ENCODE results near the gene SPOCK1.
"Not testable (repeated sequence)": the region's sequence is repeated elsewhere in the genome, so short reads cannot be mapped to it uniquely, and the experiment has no call there.

Gene SPOCK1

GRCh38 chr5:136957428-136957827, 541.7 kb downstream of the SPOCK1 start:
- DNase-seq (ENCODE audit: low spot score) (no peak), ATAC-seq (ENCODE audit: low read depth) (peak; percentile 98)
- Histone ChIP-seq H3K27ac (ENCODE audit: poor library complexity, severe bottlenecking) (no peak overlapping the region), H3K4me3 (ENCODE audit: severe bottlenecking) (no peak overlapping the region), H3K36me3 (ENCODE audit: low read depth) (no peaks in the 10 kb centered on the region), H3K4me1 (ENCODE audit: insufficient read depth, poor library complexity, severe bottlenecking) (no peaks in the 10 kb centered on the region), H3K9me3 (ENCODE audit: severe bottlenecking) (peaks cover 4% of the 10 kb centered on the region), H3K27me3 (ENCODE audit: insufficient read depth, poor library complexity, severe bottlenecking) (no peaks in the 10 kb centered on the region)
- TF ChIP-seq CTCF (IDR thresholded peaks at IDR 0.05; ENCODE audit: poor library complexity, severe bottlenecking): no peak

- H3K4me1 ChIP-seq (ENCODE audit: insufficient read depth, poor library complexity, severe bottlenecking); H3K4me3 ChIP-seq (ENCODE audit: severe bottlenecking); H3K9me3 ChIP-seq (ENCODE audit: severe bottlenecking); H3K36me3 ChIP-seq (ENCODE audit: low read depth); DNase-seq (ENCODE audit: low spot score); H3K27ac ChIP-seq (ENCODE audit: poor library complexity, severe bottlenecking); H3K27me3 ChIP-seq (ENCODE audit: insufficient read depth, poor library complexity, severe bottlenecking); ATAC-seq (ENCODE audit: low read depth): not testable (repeated sequence)
Observed at GRCh38 chr5:136954142-136954541, 545.0 kb downstream of the SPOCK1 start.

GRCh38 chr5:136953346-136954069, 545.6 kb downstream of the SPOCK1 start:
- H3K4me3 ChIP-seq (ENCODE audit: severe bottlenecking); H3K36me3 ChIP-seq (ENCODE audit: low read depth); H3K27me3 ChIP-seq (ENCODE audit: insufficient read depth, poor library complexity, severe bottlenecking); H3K4me1 ChIP-seq (ENCODE audit: insufficient read depth, poor library complexity, severe bottlenecking); DNase-seq (ENCODE audit: low spot score); H3K27ac ChIP-seq (ENCODE audit: poor library complexity, severe bottlenecking); H3K9me3 ChIP-seq (ENCODE audit: severe bottlenecking): not testable (repeated sequence)
- ATAC-seq (ENCODE audit: low read depth): peak; percentile 16; the same call in 1 of the 3 replicates

- Histone ChIP-seq H3K27ac (ENCODE audit: poor library complexity, severe bottlenecking) (no peak overlapping the region), H3K4me3 (ENCODE audit: severe bottlenecking) (no peak overlapping the region), H3K9me3 (ENCODE audit: severe bottlenecking) (no peaks in the 10 kb centered on the region), H3K27me3 (ENCODE audit: insufficient read depth, poor library complexity, severe bottlenecking) (peaks cover 7% of the 10 kb centered on the region), H3K4me1 (ENCODE audit: insufficient read depth, poor library complexity, severe bottlenecking) (no peaks in the 10 kb centered on the region), H3K36me3 (ENCODE audit: low read depth) (no peaks in the 10 kb centered on the region)
- TF ChIP-seq CTCF (IDR thresholded peaks at IDR 0.05; ENCODE audit: poor library complexity, severe bottlenecking): no peak
- ATAC-seq (ENCODE audit: low read depth) (no peak), DNase-seq (ENCODE audit: low spot score) (no peak)
Observed at GRCh38 chr5:136927571-136927970, 571.6 kb downstream of the SPOCK1 start.

GRCh38 chr5:136926073-136926472, 573.1 kb downstream of the SPOCK1 start:
- H3K9me3 ChIP-seq (ENCODE audit: severe bottlenecking): no peaks in the 10 kb centered on the region
- H3K27me3 ChIP-seq (ENCODE audit: insufficient read depth, poor library complexity, severe bottlenecking): peaks cover 7% of the 10 kb centered on the region
- ATAC-seq (ENCODE audit: low read depth) (no peak), DNase-seq (ENCODE audit: low spot score) (no peak)
- no peaks in the 10 kb centered on the region for H3K4me1 ChIP-seq (ENCODE audit: insufficient read depth, poor library complexity, severe bottlenecking)
- no peak overlapping the region for H3K27ac ChIP-seq (ENCODE audit: poor library complexity, severe bottlenecking)
- H3K4me3 ChIP-seq (ENCODE audit: severe bottlenecking): no peak overlapping the region
- H3K36me3 ChIP-seq (ENCODE audit: low read depth): no peaks in the 10 kb centered on the region
- no peak for TF ChIP-seq CTCF (IDR thresholded peaks at IDR 0.05; ENCODE audit: poor library complexity, severe bottlenecking)
